ENCODE data around the gene DNHD1.

DNA sequence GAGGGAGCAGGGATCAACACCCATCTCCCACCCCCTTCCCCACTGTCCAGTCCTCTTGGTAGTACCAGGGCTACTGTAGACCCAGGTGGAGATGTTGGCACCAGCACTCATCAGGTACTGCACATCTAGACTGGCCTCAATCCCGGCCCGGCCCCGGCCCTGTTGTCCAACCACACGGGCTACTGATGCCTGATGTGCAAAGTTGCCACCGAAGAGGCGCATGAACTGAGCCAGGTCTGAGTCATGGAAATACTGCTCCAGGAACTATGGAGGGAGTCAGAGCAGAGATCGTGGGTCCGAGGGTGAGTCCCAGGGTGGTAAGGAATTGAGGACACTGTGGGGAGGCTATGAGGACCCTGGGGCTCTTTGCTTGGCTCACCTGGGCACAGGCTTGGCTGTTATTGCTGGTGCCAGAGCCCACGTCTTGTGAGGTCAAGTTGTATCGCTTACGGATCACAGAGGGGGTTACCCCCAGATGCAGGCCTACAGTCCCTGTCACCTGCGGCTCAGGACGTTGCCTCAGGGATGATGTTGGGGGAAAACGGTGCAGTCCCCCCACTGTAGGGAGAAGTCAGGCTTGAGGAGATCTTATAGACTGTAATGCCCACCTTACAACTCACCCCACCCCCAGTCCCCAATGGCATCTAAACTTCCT lies 119.6 kb downstream of the DNHD1 start:
- TF ChIP-seq, protein P1, sequence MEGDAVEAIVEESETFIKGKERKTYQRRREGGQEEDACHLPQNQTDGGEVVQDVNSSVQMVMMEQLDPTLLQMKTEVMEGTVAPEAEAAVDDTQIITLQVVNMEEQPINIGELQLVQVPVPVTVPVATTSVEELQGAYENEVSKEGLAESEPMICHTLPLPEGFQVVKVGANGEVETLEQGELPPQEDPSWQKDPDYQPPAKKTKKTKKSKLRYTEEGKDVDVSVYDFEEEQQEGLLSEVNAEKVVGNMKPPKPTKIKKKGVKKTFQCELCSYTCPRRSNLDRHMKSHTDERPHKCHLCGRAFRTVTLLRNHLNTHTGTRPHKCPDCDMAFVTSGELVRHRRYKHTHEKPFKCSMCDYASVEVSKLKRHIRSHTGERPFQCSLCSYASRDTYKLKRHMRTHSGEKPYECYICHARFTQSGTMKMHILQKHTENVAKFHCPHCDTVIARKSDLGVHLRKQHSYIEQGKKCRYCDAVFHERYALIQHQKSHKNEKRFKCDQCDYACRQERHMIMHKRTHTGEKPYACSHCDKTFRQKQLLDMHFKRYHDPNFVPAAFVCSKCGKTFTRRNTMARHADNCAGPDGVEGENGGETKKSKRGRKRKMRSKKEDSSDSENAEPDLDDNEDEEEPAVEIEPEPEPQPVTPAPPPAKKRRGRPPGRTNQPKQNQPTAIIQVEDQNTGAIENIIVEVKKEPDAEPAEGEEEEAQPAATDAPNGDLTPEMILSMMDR (IDR thresholded peaks at IDR 0.05): no peak
- no peak for TF ChIP-seq POLR2AphosphoS5 (IDR thresholded peaks at IDR 0.05; ENCODE audit: low read depth, low read length)
- TF ChIP-seq, protein P2, sequence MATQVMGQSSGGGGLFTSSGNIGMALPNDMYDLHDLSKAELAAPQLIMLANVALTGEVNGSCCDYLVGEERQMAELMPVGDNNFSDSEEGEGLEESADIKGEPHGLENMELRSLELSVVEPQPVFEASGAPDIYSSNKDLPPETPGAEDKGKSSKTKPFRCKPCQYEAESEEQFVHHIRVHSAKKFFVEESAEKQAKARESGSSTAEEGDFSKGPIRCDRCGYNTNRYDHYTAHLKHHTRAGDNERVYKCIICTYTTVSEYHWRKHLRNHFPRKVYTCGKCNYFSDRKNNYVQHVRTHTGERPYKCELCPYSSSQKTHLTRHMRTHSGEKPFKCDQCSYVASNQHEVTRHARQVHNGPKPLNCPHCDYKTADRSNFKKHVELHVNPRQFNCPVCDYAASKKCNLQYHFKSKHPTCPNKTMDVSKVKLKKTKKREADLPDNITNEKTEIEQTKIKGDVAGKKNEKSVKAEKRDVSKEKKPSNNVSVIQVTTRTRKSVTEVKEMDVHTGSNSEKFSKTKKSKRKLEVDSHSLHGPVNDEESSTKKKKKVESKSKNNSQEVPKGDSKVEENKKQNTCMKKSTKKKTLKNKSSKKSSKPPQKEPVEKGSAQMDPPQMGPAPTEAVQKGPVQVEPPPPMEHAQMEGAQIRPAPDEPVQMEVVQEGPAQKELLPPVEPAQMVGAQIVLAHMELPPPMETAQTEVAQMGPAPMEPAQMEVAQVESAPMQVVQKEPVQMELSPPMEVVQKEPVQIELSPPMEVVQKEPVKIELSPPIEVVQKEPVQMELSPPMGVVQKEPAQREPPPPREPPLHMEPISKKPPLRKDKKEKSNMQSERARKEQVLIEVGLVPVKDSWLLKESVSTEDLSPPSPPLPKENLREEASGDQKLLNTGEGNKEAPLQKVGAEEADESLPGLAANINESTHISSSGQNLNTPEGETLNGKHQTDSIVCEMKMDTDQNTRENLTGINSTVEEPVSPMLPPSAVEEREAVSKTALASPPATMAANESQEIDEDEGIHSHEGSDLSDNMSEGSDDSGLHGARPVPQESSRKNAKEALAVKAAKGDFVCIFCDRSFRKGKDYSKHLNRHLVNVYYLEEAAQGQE (IDR thresholded peaks at IDR 0.05; ENCODE audit: insufficient read depth in 1 of 2, low read depth in 2 of 2, low read length in 1 of 2): no peak

Measured in Panc1 (cell line).